ENCODE data around the gene PDP2. TPM values are rescaled to one million over a fixed set of nuclear protein-coding genes. Genes with fewer than 3 reads are reported as not detected.
A peak's percentile ranks its signal among the peaks of the same experiment; 100 is the strongest.

PDP2 gene
- total RNA-seq, 4 donors from 2014 or later: 12.3 to 29.9 (median 15.5) TPM

GRCh38 chr16:66873685-66874055, 6.6 kb upstream of the PDP2 start:
- peaks cover 0 to 27% (median 8%) of the 10 kb centered on the region in 4 donors for H3K4me1 ChIP-seq
- TF ChIP-seq EP300 (IDR thresholded peaks at IDR 0.05) (no peak), POLR2A (IDR thresholded peaks at IDR 0.05) (no peak), CTCF (IDR thresholded peaks at IDR 0.05) (no peak)
- no peaks in the 10 kb centered on the region for H3K9me3 ChIP-seq
- no peaks in the 10 kb centered on the region for H3K27me3 ChIP-seq
- peak overlapping the region in 2 of 4 donors; percentile 79 to 81 for H3K27ac ChIP-seq
- DNase-seq (ENCODE audit: low spot score in 2 of 2): no peak
- H3K36me3 ChIP-seq: no peaks in the 10 kb centered on the region
- no peak overlapping the region for H3K4me3 ChIP-seq

GRCh38 chr16:66874079-66874775, 6.1 kb upstream of the PDP2 start:
- Histone ChIP-seq H3K4me3 (no peak overlapping the region), H3K27ac (peak overlapping the region in 2 of 4 donors; percentile 58 to 65), H3K27me3 (no peaks in the 10 kb centered on the region), H3K4me1 (peaks cover 0 to 27% (median 8%) of the 10 kb centered on the region in 4 donors), H3K9me3 (no peaks in the 10 kb centered on the region), H3K36me3 (no peaks in the 10 kb centered on the region)
- DNase-seq (ENCODE audit: low spot score in 2 of 2): no peak
- 24 to 33% methylated on average over 1 of the region's 1 CpG for WGBS, 2 donors
- TF ChIP-seq CTCF (IDR thresholded peaks at IDR 0.05) (no peak), EP300 (IDR thresholded peaks at IDR 0.05) (no peak), POLR2A (IDR thresholded peaks at IDR 0.05) (no peak)

GRCh38 chr16:66878067-66878466, 2.2 kb upstream of the PDP2 start:
- DNase-seq (ENCODE audit: low spot score in 2 of 2): no peak
- TF ChIP-seq EP300 (IDR thresholded peaks at IDR 0.05): no peak
- no peak for TF ChIP-seq POLR2A (IDR thresholded peaks at IDR 0.05)
- no peak for TF ChIP-seq CTCF (IDR thresholded peaks at IDR 0.05)
- Histone ChIP-seq H3K9me3 (no peaks in the 10 kb centered on the region), H3K4me1 (peaks cover 0 to 38% (median 11%) of the 10 kb centered on the region in 4 donors), H3K4me3 (no peak overlapping the region), H3K36me3 (no peaks in the 10 kb centered on the region), H3K27ac (no peak overlapping the region), H3K27me3 (no peaks in the 10 kb centered on the region)
- 50 to 54% methylated on average over 5 of the region's 5 CpGs for WGBS, 2 donors

- Histone ChIP-seq H3K9me3 (no peaks in the 10 kb centered on the region), H3K27ac (peak overlapping the region; percentile 74 to 88 (median 86)), H3K4me1 (peaks cover 0 to 39% (median 11%) of the 10 kb centered on the region in 4 donors), H3K36me3 (peaks cover 0 to 19% (median 0%) of the 10 kb centered on the region in 3 donors), H3K4me3 (peak overlapping the region; percentile 77 to 98 (median 86)), H3K27me3 (no peaks in the 10 kb centered on the region)
- DNase-seq (ENCODE audit: low spot score in 2 of 2): no peak
- no peak for TF ChIP-seq EP300 (IDR thresholded peaks at IDR 0.05)
- TF ChIP-seq POLR2A (IDR thresholded peaks at IDR 0.05): no peak
- TF ChIP-seq CTCF (IDR thresholded peaks at IDR 0.05): no peak
- WGBS, 2 donors: 5 to 6% methylated on average over 17 to 23 of the region's 23 CpGs
These were observed 701 bp downstream of the PDP2 start for GRCh38 chr16:66881014-66881417.

GRCh38 chr16:66881560-66881959, 1.2 kb downstream of the PDP2 start:
- H3K27ac ChIP-seq: peak overlapping the region in 2 of 4 donors; percentile 74 to 88

More at GRCh38 chr16:66881560-66881959, 1.2 kb downstream of the PDP2 start:
- peaks cover 0 to 42% (median 11%) of the 10 kb centered on the region in 4 donors for H3K4me1 ChIP-seq
- 78 to 80% methylated on average over 2 of the region's 2 CpGs for WGBS, 2 donors
- peak overlapping the region in 3 of 4 donors; percentile 77 to 98 (median 79) for H3K4me3 ChIP-seq
- TF ChIP-seq POLR2A (IDR thresholded peaks at IDR 0.05) (no peak), CTCF (IDR thresholded peaks at IDR 0.05) (no peak), EP300 (IDR thresholded peaks at IDR 0.05) (no peak)
- no peaks in the 10 kb centered on the region for H3K27me3 ChIP-seq
- no peak for DNase-seq (ENCODE audit: low spot score in 2 of 2)
- peaks cover 0 to 25% (median 0%) of the 10 kb centered on the region in 3 donors for H3K36me3 ChIP-seq
- H3K9me3 ChIP-seq: no peaks in the 10 kb centered on the region

Data from tibial nerve (tissue), 4 donors.